A673 (cell line): Measurements from ENCODE around the gene LRRC46. TPM values are rescaled to one million over a fixed set of nuclear protein-coding genes. Genes with fewer than 3 reads are reported as not detected.

Source experiments
- BruUV-seq: library from RNA; stranded (reverse); fragments of 400-500 nt; replicated peaks from 2 replicates; lab custom pipeline; 2021; lab: Mats Ljungman, UMichigan
- CTCF ChIA-PET: fragments of 300-600 bp; sonication (Branson Sonifier 250); formaldehyde crosslinking; loops from one replicate; lab custom pipeline; 2022; ENCODE audit warnings: antibody characterized with exemption; lab: Charles Lee
- POLR2A ChIA-PET: fragments of 300-600 bp; sonication (Branson Sonifier 250); formaldehyde crosslinking; loops from one replicate; lab custom pipeline; 2022; ENCODE audit warnings: antibody characterized with exemption; ENCODE audit not compliant: low non-redundant PET; lab: Charles Lee
- DNase-seq: peaks from one replicate; pipeline ENCODE4 v3.0.0-alpha.2; 2015; ENCODE audit warnings: low spot score
- H3K27ac ChIP-seq: fragments of 200-600 bp; sonication (generic); 2 replicates; pipeline ENCODE4 v1.5.1; 2016; ENCODE audit warnings: mixed run types, low read depth, mild to moderate bottlenecking, mixed read lengths, antibody characterized with exemption, low read length; ENCODE audit not compliant: poor library complexity, severe bottlenecking
- H3K27me3 ChIP-seq: fragments of 200-600 bp; sonication (generic); replicated peaks from 2 replicates; pipeline ENCODE4 v1.6.1; 2017; ENCODE audit warnings: mixed run types, low read depth, mild to moderate bottlenecking, mixed read lengths, antibody characterized with exemption, low read length; ENCODE audit not compliant: insufficient read depth, poor library complexity
- H3K36me3 ChIP-seq: fragments of 200-600 bp; sonication (generic); 2 replicates; pipeline ENCODE4 v1.6.1; 2016; ENCODE audit warnings: mixed run types, mild to moderate bottlenecking, mixed read lengths, antibody characterized with exemption, low read length; ENCODE audit not compliant: insufficient read depth, poor library complexity, severe bottlenecking
- H3K4me1 ChIP-seq: fragments of 200-600 bp; sonication (generic); 2 replicates; pipeline ENCODE4 v1.6.1; 2017; ENCODE audit warnings: mixed run types, mild to moderate bottlenecking, mixed read lengths, antibody characterized with exemption, low read length; ENCODE audit not compliant: insufficient read depth, poor library complexity, severe bottlenecking
- H3K4me3 ChIP-seq: fragments of 200-600 bp; sonication (generic); 2 replicates; pipeline ENCODE4 v1.5.1; 2016; ENCODE audit warnings: low read depth, mixed run types, mild to moderate bottlenecking, mixed read lengths, low read length; ENCODE audit not compliant: poor library complexity, severe bottlenecking
- H3K9me3 ChIP-seq: fragments of 200-600 bp; sonication (generic); 2 replicates; pipeline ENCODE4 v1.6.1; 2016; ENCODE audit warnings: mixed run types, low read depth, mild to moderate bottlenecking, mixed read lengths, antibody characterized with exemption, low read length; ENCODE audit not compliant: poor library complexity, severe bottlenecking
- CTCF ChIP-seq: fragments of 300-800, 200-600 bp; sonication (generic); conservative IDR thresholded peaks from 2 replicates; pipeline ENCODE4 v1.5.1; 2017; ENCODE audit warnings: low read depth, mild to moderate bottlenecking, antibody characterized with exemption, low read length, moderate library complexity, mixed read lengths
- EZH2 ChIP-seq: fragments of 200-600 bp; sonication (generic); IDR thresholded peaks from 2 replicates; pipeline ENCODE4 v1.6.1; 2017; ENCODE audit warnings: borderline replicate concordance, low read depth, mild to moderate bottlenecking, mixed read lengths, antibody characterized with exemption, low read length; ENCODE audit not compliant: poor library complexity, severe bottlenecking
- intact Hi-C: fragments of 100-400 bp; cut with micrococcal nuclease; formaldehyde crosslinking; loops from one replicate; pipeline ENCODE4 v1.10.0; 2022; ENCODE audit not compliant: unreplicated experiment
- total RNA-seq: library from RNA; stranded (reverse); gene quantifications from 2 replicates; pipeline ENCODE4 v1.2.3, GENCODE V29; 2021

LRRC46 gene
- total RNA-seq, 1 experiment from 2014 or later: 1.1 TPM

- BruUV-seq: no TSS peak
- intact Hi-C loops: no loop called here
- CTCF ChIA-PET: no interaction called here
Observed at GRCh38 chr17:47803201-47803600, 28.3 kb upstream of the LRRC46 start.

GRCh38 chr17:47803751-47804150 lies 27.7 kb upstream of the LRRC46 start:
- Histone ChIP-seq H3K27me3 (no peaks in the 10 kb centered on the region), H3K4me3 (no peak overlapping the region), H3K36me3 (no peaks in the 10 kb centered on the region), H3K4me1 (no peaks in the 10 kb centered on the region), H3K27ac (no peak overlapping the region), H3K9me3 (no peaks in the 10 kb centered on the region)
- intact Hi-C loops: no loop called here
- no TSS peak for BruUV-seq
- CTCF ChIA-PET: no interaction called here
- TF ChIP-seq CTCF (no peak), EZH2 (no peak)
- POLR2A ChIA-PET: no interaction called here
- no peak for DNase-seq

More at GRCh38 chr17:47803201-47803600, 28.3 kb upstream of the LRRC46 start:
- no peak for DNase-seq
- Histone ChIP-seq H3K36me3 (no peaks in the 10 kb centered on the region), H3K9me3 (no peaks in the 10 kb centered on the region), H3K4me1 (no peaks in the 10 kb centered on the region), H3K27ac (no peak overlapping the region), H3K4me3 (no peak overlapping the region), H3K27me3 (no peaks in the 10 kb centered on the region)
- POLR2A ChIA-PET: no interaction called here
- no peak for TF ChIP-seq CTCF
- TF ChIP-seq EZH2: no peak

DNA sequence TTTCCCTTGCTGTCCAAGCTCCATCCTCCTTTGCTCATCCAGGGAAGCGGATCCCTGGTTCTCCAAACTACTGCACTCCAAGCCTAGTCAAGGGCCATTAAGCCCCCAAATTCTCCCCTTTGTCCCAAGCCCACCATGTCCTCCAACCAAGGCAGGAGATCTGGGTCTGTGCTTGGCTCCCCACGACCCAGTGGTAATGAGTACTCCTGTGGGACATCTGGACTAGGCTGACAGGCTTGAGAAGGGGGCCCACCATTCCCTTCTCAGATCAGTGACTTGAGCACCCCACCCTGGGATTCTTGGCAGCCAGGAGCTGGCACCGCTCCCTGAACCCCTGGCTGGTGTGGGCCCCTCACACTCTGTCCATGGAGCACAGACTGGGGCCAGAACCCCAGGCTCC lies 27.0 kb upstream of the LRRC46 start:
- Histone ChIP-seq H3K27me3 (no peaks in the 10 kb centered on the region), H3K27ac (no peak overlapping the region), H3K4me3 (no peak overlapping the region), H3K36me3 (no peaks in the 10 kb centered on the region), H3K4me1 (no peaks in the 10 kb centered on the region), H3K9me3 (no peaks in the 10 kb centered on the region)
- TF ChIP-seq CTCF: no peak
- TF ChIP-seq EZH2: no peak
- intact Hi-C loops: no loop called here
- no peak for DNase-seq
- BruUV-seq: no TSS peak
- POLR2A ChIA-PET: no interaction called here
- CTCF ChIA-PET: no interaction called here
